Left colon (tissue), 2 donors: ENCODE data around the gene DEPDC5. TPM values are rescaled to one million over a fixed set of nuclear protein-coding genes. Genes with fewer than 3 reads are reported as not detected.

ENCODE experiments used
- ATAC-seq: fragments of 200-7000 bp; cut with Tn5 transposase; one replicate; pipeline ENCODE4 v1.9.1; 2020; ENCODE audit warnings: mild to moderate bottlenecking, moderate library complexity
- DNase-seq, 2 donors: peaks; one replicate each; pipeline ENCODE4 v3.0.0-alpha.2; 2020
- intact Hi-C, 2 donors: fragments of 100-400 bp; cut with DNase I in 1 of 2; cut with micrococcal nuclease in 1 of 2; formaldehyde crosslinking; loops; one replicate each; pipeline versions ENCODE4 v1.11.2 to v1.14.0; 2022; cut with DNase I, micrococcal nuclease
- total RNA-seq, 2 donors: library from RNA; stranded (reverse); fragmentation: NEBNext Ultra II Directional; extraction: Animal tissue kit (Norgen Biotek cat#: 25700); gene quantifications; one replicate each; pipeline ENCODE4 v1.2.1, GENCODE V29; 2021
- donor health status: DM: no; HTN: no; CAD: no.
- donor health status: DM: yes; HTN: yes; CAD: no.

Gene DEPDC5
- total RNA-seq, 2 donors from 2014 or later = 38.1 to 54.5 TPM

GRCh38 chr22:31932863-31933262, 179.0 kb downstream of the DEPDC5 start:
- DNase-seq = no peak
- no peak for ATAC-seq
- intact Hi-C loops = no loop called here

GRCh38 chr22:31933406-31933805, 179.6 kb downstream of the DEPDC5 start:
- intact Hi-C loops = no loop called here
- no peak for ATAC-seq

GRCh38 chr22:31933816-31934482, 180.1 kb downstream of the DEPDC5 start:
- intact Hi-C loops = no loop called here
- ATAC-seq (no peak), DNase-seq (no peak)

More at GRCh38 chr22:31933406-31933805, 179.6 kb downstream of the DEPDC5 start:
- no peak for DNase-seq

- ATAC-seq (no peak), DNase-seq (no peak)
These were observed 182.3 kb downstream of the DEPDC5 start for GRCh38 chr22:31935961-31936635.

GRCh38 chr22:31937341-31937740, 183.5 kb downstream of the DEPDC5 start:
- DNase-seq (no peak), ATAC-seq (no peak)
- intact Hi-C loops = no loop called here

More at GRCh38 chr22:31935961-31936635, 182.3 kb downstream of the DEPDC5 start:
- intact Hi-C loops = no loop called here

- intact Hi-C loops = no loop called here
- ATAC-seq = no peak
These were observed 184.5 kb downstream of the DEPDC5 start for GRCh38 chr22:31938296-31938695.

GRCh38 chr22:31940506-31940905, 186.7 kb downstream of the DEPDC5 start:
- DNase-seq (no peak), ATAC-seq (no peak)
- intact Hi-C loops = no loop called here

More at GRCh38 chr22:31938296-31938695, 184.5 kb downstream of the DEPDC5 start:
- no peak for DNase-seq

GRCh38 chr22:31942091-31942490, 188.3 kb downstream of the DEPDC5 start:
- DNase-seq (no peak), ATAC-seq (no peak)
- intact Hi-C loops = no loop called here

- intact Hi-C loops = no loop called here
These were observed 189.6 kb downstream of the DEPDC5 start for GRCh38 chr22:31943206-31943977.

GRCh38 chr22:31943978-31944699, 190.3 kb downstream of the DEPDC5 start, which contains the start of gene YWHAH:
Gene YWHAH, plus strand, starts transcription at chr22:31944535. Its CDS starts 199 bp downstream, at chr22:31944734.
- intact Hi-C loops = no loop called here
- DNase-seq (peak; percentile 94 to 97), ATAC-seq (peak; percentile 83)

More at GRCh38 chr22:31943206-31943977, 189.6 kb downstream of the DEPDC5 start:
- DNase-seq (no peak), ATAC-seq (no peak)

- peak; percentile 33 to 70 for DNase-seq
- ATAC-seq = peak; percentile 48
- intact Hi-C loops = no loop called here
These were observed 191.1 kb downstream of the DEPDC5 start for GRCh38 chr22:31944700-31945442.

GRCh38 chr22:31945443-31945855, 191.6 kb downstream of the DEPDC5 start:
- DNase-seq = peak in 1 of 2 donors; percentile 31
- ATAC-seq = peak; percentile 7
- intact Hi-C loops = no loop called here

GRCh38 chr22:31945971-31946680, 192.3 kb downstream of the DEPDC5 start:
- DNase-seq (no peak), ATAC-seq (no peak)
- intact Hi-C loops = no loop called here

- intact Hi-C loops = no loop called here
- no peak for DNase-seq
- peak; percentile 13 for ATAC-seq
These were observed 193.5 kb downstream of the DEPDC5 start for GRCh38 chr22:31947296-31947695.

- DNase-seq (no peak), ATAC-seq (no peak)
- intact Hi-C loops = no loop called here
These were observed 194.2 kb downstream of the DEPDC5 start for GRCh38 chr22:31948002-31948401.

GRCh38 chr22:31950226-31950625, 196.4 kb downstream of the DEPDC5 start:
- intact Hi-C loops = loop anchor here in 1 of 2 donors (10.0 kb wide), 1 partner anchor 55 kb away; no protein-coding TSS in a partner anchor
- ATAC-seq (no peak), DNase-seq (no peak)
